HEK293 (cell line): ENCODE data around the gene ACRBP.

Experiments
- FEZF1 ChIP-seq: fragments of 450-650 bp; formaldehyde crosslinking; IDR thresholded peaks from 2 replicates; pipeline ENCODE4 v1.5.1; 2016; ENCODE audit warnings: missing biosample characterization, missing genetic modification characterization
- GFI1B ChIP-seq: fragments of 450-650 bp; formaldehyde crosslinking; IDR thresholded peaks from 2 replicates; pipeline ENCODE4 v1.5.1; 2016; ENCODE audit warnings: missing biosample characterization, missing genetic modification characterization
- PATZ1 ChIP-seq: fragments of 450-650 bp; formaldehyde crosslinking; IDR thresholded peaks from 2 replicates; pipeline ENCODE4 v1.5.1; 2016; ENCODE audit warnings: missing biosample characterization, missing genetic modification characterization
- PBX3 ChIP-seq: sonication (generic); formaldehyde crosslinking; IDR thresholded peaks from 2 replicates; pipeline ENCODE4 v1.8.1; 2022; ENCODE audit warnings: mild to moderate bottlenecking, moderate library complexity, missing genetic modification reagents
- REST ChIP-seq: fragments of 450-650 bp; formaldehyde crosslinking; IDR thresholded peaks from 2 replicates; pipeline ENCODE4 v1.5.1; 2016; ENCODE audit warnings: missing biosample characterization, missing genetic modification characterization
- SCRT1 ChIP-seq: fragments of 450-650 bp; formaldehyde crosslinking; IDR thresholded peaks from 2 replicates; pipeline ENCODE4 v1.5.1; 2016; ENCODE audit warnings: missing biosample characterization, missing genetic modification characterization, borderline replicate concordance
- WT1 ChIP-seq: fragments of 450-650 bp; formaldehyde crosslinking; IDR thresholded peaks from 2 replicates; pipeline ENCODE4 v1.5.1; 2016; ENCODE audit warnings: missing biosample characterization, missing genetic modification characterization
- ZBTB48 ChIP-seq: fragments of 450-650 bp; formaldehyde crosslinking; IDR thresholded peaks from 2 replicates; pipeline ENCODE4 v1.5.1; 2016; ENCODE audit warnings: missing biosample characterization, missing genetic modification characterization
- ZNF114 ChIP-seq: fragments of 450-650 bp; formaldehyde crosslinking; IDR thresholded peaks from 2 replicates; pipeline ENCODE4 v1.5.0; 2017; ENCODE audit warnings: missing biosample characterization, missing genetic modification characterization
- ZNF133 ChIP-seq: fragments of 450-650 bp; formaldehyde crosslinking; IDR thresholded peaks from 2 replicates; pipeline ENCODE4 v1.5.1; 2016; ENCODE audit warnings: missing biosample characterization, missing genetic modification characterization
- ZNF169 ChIP-seq: fragments of 450-650 bp; formaldehyde crosslinking; IDR thresholded peaks from 2 replicates; pipeline ENCODE4 v1.5.1; 2016; ENCODE audit warnings: missing biosample characterization, missing genetic modification characterization
- ZNF175 ChIP-seq: fragments of 450-650 bp; formaldehyde crosslinking; IDR thresholded peaks from 2 replicates; pipeline ENCODE4 v1.5.1; 2016; ENCODE audit warnings: missing biosample characterization, missing genetic modification characterization
- ZNF19 ChIP-seq: fragments of 450-650 bp; formaldehyde crosslinking; IDR thresholded peaks from 2 replicates; pipeline ENCODE4; 2016; ENCODE audit warnings: missing biosample characterization, missing genetic modification characterization, low read depth
- ZNF211 ChIP-seq: fragments of 450-650 bp; formaldehyde crosslinking; IDR thresholded peaks from 2 replicates; pipeline ENCODE4 v1.5.1; 2016; ENCODE audit warnings: low read depth, missing biosample characterization, missing genetic modification characterization
- ZNF214 ChIP-seq: fragments of 450-650 bp; formaldehyde crosslinking; IDR thresholded peaks from 2 replicates; pipeline ENCODE4 v1.5.1; 2017; ENCODE audit warnings: missing biosample characterization, mild to moderate bottlenecking, missing genetic modification characterization, borderline replicate concordance
- ZNF23 ChIP-seq: fragments of 450-650 bp; formaldehyde crosslinking; IDR thresholded peaks from 2 replicates; pipeline ENCODE4 v1.5.1; 2016; ENCODE audit warnings: missing biosample characterization, missing genetic modification characterization, borderline replicate concordance
- ZNF280D ChIP-seq: fragments of 450-650 bp; formaldehyde crosslinking; IDR thresholded peaks from 2 replicates; pipeline ENCODE4 v1.5.1; 2016; ENCODE audit warnings: missing biosample characterization, missing genetic modification characterization
- ZNF350 ChIP-seq: fragments of 450-650 bp; formaldehyde crosslinking; IDR thresholded peaks from 2 replicates; pipeline ENCODE4 v1.5.0; 2017; ENCODE audit warnings: missing biosample characterization, mild to moderate bottlenecking, missing genetic modification characterization
- ZNF354C ChIP-seq: fragments of 450-650 bp; formaldehyde crosslinking; IDR thresholded peaks from 2 replicates; pipeline ENCODE4 v1.5.1; 2016; ENCODE audit warnings: missing biosample characterization, missing genetic modification characterization, low read depth, borderline replicate concordance
- ZNF404 ChIP-seq: fragments of 450-650 bp; formaldehyde crosslinking; IDR thresholded peaks from 2 replicates; pipeline ENCODE4 v1.5.1; 2017; ENCODE audit warnings: missing biosample characterization, missing genetic modification characterization
- ZNF416 ChIP-seq: fragments of 450-650 bp; formaldehyde crosslinking; IDR thresholded peaks from 2 replicates; pipeline ENCODE4 v1.5.1; 2016; ENCODE audit warnings: missing biosample characterization, missing genetic modification characterization
- ZNF623 ChIP-seq: fragments of 450-650 bp; formaldehyde crosslinking; IDR thresholded peaks from 2 replicates; pipeline ENCODE4 v1.5.1; 2016; ENCODE audit warnings: missing biosample characterization, missing genetic modification characterization
- ZNF629 ChIP-seq: fragments of 450-650 bp; formaldehyde crosslinking; IDR thresholded peaks from 2 replicates; pipeline ENCODE4 v1.5.1; 2017; ENCODE audit warnings: missing biosample characterization, missing genetic modification characterization
- ZNF645 ChIP-seq: fragments of 450-650 bp; formaldehyde crosslinking; IDR thresholded peaks from 2 replicates; pipeline ENCODE4; 2016; ENCODE audit warnings: missing biosample characterization, missing genetic modification characterization
- ZNF792 ChIP-seq: fragments of 450-650 bp; formaldehyde crosslinking; IDR thresholded peaks from 2 replicates; pipeline ENCODE4 v1.5.1; 2016; ENCODE audit warnings: missing biosample characterization, missing genetic modification characterization
- ZNF843 ChIP-seq: fragments of 450-650 bp; formaldehyde crosslinking; IDR thresholded peaks from 2 replicates; pipeline ENCODE4 v1.5.1; 2016; ENCODE audit warnings: missing biosample characterization, missing genetic modification characterization
- TF ChIP-seq, protein P1 (sequence below): fragments of 450-650 bp; formaldehyde crosslinking; IDR thresholded peaks from 2 replicates; pipeline ENCODE4 v1.5.1; 2016; ENCODE audit warnings: missing biosample characterization, missing genetic modification characterization

The ACRBP gene

GRCh38 chr12:6607751-6608591, 39.3 kb downstream of the ACRBP start (continued):
- TF ChIP-seq PBX3 (CRISPR knock-in tag) (no peak), ZNF645 (tag by site-specific recombination) (0 out of 2 replicates have a peak, but pooled peaks have one; percentile 40), ZNF792 (no peak), ZNF843 (tag by site-specific recombination) (peak; percentile 67; the same call in 1 of the 2 replicates), ZNF416 (tag by site-specific recombination) (no peak), ZNF133 (tag by site-specific recombination) (0 out of 2 replicates have a peak, but pooled peaks have one; percentile 18), ZNF280D (tag by site-specific recombination) (no peak), ZNF23 (tag by site-specific recombination) (no peak), ZNF19 (no peak; the same call in 1 of the 2 replicates), ZNF354C (tag by site-specific recombination) (no peak), ZNF623 (tag by site-specific recombination) (no peak; the same call in 1 of the 2 replicates), ZNF629 (tag by site-specific recombination) (peak; percentile 90), ZNF404 (tag by site-specific recombination) (no peak), GFI1B (tag by site-specific recombination) (no peak), FEZF1 (peak; percentile 23), SCRT1 (tag by site-specific recombination) (no peak), WT1 (peak; percentile 66), ZNF169 (no peak), PATZ1 (tag by site-specific recombination) (peak; percentile 98), ZNF211 (tag by site-specific recombination) (no peak), ZNF214 (tag by site-specific recombination) (no peak), ZNF350 (tag by site-specific recombination) (no peak), REST (tag by site-specific recombination) (no peak), ZNF175 (no peak), ZBTB48 (tag by site-specific recombination) (peak; percentile 59; the same call in 1 of the 2 replicates), ZNF114 (tag by site-specific recombination) (no peak)
- TF ChIP-seq, protein P1, sequence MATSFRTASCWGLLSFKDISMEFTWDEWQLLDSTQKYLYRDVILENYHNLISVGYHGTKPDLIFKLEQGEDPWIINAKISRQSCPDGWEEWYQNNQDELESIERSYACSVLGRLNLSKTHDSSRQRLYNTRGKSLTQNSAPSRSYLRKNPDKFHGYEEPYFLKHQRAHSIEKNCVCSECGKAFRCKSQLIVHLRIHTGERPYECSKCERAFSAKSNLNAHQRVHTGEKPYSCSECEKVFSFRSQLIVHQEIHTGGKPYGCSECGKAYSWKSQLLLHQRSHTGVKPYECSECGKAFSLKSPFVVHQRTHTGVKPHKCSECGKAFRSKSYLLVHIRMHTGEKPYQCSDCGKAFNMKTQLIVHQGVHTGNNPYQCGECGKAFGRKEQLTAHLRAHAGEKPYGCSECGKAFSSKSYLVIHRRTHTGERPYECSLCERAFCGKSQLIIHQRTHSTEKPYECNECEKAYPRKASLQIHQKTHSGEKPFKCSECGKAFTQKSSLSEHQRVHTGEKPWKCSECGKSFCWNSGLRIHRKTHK = no peak
